ENCODE data around the gene ANO8.
"Not testable (repeated sequence)": the region's sequence is repeated elsewhere in the genome, so short reads cannot be mapped to it uniquely, and the experiment has no call there.

The ANO8 gene

DNA sequence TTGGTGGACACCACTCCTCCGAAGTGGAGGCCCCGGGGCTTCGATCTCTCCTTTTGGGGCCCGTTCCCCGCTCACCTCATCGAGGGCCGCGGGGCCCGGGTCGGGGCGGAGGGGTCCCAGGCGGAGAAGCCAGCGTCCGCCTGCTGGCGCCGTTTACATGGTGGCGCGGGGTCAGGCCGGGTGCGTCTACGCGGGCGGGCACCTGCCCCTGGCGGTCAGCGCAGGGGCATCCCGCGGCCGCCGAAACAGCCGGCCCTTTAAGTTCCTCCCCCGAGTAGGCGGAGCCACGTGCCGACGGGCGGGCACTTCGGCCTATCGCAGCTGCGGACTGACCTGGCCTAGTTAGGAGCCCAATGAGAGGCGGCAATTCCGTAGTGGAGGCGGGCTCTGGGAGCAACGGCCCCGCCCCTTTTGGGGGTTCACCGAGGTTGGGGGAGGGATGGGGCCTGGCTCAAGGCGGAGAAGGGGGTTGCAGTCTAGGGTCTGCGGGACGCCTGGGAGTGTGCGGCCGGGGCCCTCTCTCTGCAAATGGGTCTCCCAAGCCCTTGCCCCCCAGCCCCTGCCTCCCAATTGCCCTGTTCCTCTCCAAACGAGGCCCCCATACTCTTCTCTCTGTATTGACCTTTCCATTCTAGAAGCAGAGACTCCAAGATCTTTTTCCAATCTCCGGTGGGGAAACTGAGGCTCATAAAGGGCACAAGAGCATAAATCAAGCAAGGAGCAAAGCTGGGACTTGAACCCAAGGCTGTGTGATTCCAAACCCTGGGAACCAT lies 31.3 kb downstream of the ANO8 start, which contains the start of gene ABHD8:
Gene ABHD8 (minus strand): TSS at position 259 of the 773 bp plus-strand sequence. CDS start 1,809 bp downstream, outside the sequence.
- ChIA-PET POLR2A (no interaction called here), CTCF (interaction anchor here (0.6 to 4.3 kb wide), 8 partner anchors 10 to 102 kb away, joined by 3 to 51 read pairs (median 4); partner anchors contain the start of genes ANKLE1 and BST2)
- DNase-seq (ENCODE audit: extremely low spot score) = peak; percentile 96
- TF ChIP-seq, protein P1, sequence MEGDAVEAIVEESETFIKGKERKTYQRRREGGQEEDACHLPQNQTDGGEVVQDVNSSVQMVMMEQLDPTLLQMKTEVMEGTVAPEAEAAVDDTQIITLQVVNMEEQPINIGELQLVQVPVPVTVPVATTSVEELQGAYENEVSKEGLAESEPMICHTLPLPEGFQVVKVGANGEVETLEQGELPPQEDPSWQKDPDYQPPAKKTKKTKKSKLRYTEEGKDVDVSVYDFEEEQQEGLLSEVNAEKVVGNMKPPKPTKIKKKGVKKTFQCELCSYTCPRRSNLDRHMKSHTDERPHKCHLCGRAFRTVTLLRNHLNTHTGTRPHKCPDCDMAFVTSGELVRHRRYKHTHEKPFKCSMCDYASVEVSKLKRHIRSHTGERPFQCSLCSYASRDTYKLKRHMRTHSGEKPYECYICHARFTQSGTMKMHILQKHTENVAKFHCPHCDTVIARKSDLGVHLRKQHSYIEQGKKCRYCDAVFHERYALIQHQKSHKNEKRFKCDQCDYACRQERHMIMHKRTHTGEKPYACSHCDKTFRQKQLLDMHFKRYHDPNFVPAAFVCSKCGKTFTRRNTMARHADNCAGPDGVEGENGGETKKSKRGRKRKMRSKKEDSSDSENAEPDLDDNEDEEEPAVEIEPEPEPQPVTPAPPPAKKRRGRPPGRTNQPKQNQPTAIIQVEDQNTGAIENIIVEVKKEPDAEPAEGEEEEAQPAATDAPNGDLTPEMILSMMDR (IDR thresholded peaks at IDR 0.05; ENCODE audit: control extremely low read depth, extremely low read depth, low read depth, missing control alignments) = peak; percentile 38

GRCh38 chr19:17302391-17303166 lies 32.1 kb downstream of the ANO8 start:
- ChIA-PET POLR2A (no interaction called here), CTCF (interaction anchor here (1.4 to 4.3 kb wide), 3 partner anchors 9 to 83 kb away, joined by 5 to 51 read pairs (median 8); partner anchors contain the start of gene ANKLE1)
- TF ChIP-seq, protein P1 (IDR thresholded peaks at IDR 0.05; ENCODE audit: control extremely low read depth, extremely low read depth, low read depth, missing control alignments) = no peak
- DNase-seq (ENCODE audit: extremely low spot score) = no peak

DNA sequence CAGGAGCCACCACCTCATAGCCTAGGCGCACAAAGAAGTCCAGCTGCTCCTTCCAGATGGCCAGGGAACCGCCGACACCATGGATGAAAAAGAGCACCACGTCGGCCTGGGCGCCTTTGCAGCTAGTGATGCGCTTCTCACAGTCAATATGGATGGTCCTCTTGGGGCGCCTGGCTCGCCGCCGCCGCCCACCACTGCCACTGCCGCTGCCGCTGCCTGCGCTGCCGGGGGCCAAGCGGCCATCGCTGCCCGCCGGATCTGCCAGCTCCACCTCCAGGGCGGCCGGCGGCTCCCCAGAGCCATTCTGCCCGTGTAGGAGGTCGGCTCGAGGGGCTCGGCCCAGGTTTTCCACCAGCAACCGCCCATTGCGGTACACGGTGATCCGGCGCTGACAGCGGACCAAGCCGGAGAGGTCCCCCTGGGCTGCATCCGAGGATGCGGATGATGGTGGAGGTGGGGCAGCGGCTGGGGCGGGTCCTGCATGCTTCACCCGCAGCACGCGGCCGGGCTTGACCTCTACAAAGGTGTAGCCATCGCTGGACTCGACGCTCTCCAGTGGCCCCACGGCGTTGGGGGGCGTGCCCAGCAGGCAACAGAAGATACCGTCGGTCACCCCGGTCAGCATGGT lies 33.5 kb downstream of the ANO8 start:
- no peak for DNase-seq (ENCODE audit: extremely low spot score)
- ChIA-PET POLR2A (no interaction called here), CTCF (interaction anchor here (1.2 to 1.5 kb wide), 3 partner anchors 14 to 75 kb away, joined by 3 to 4 read pairs (median 4); partner anchors contain the start of gene OCEL1)
- TF ChIP-seq, protein P1 (IDR thresholded peaks at IDR 0.05; ENCODE audit: control extremely low read depth, extremely low read depth, low read depth, missing control alignments) = no peak

GRCh38 chr19:17296976-17297375 lies 37.7 kb downstream of the ANO8 start:
- POLR2A ChIA-PET = no interaction called here
- CTCF ChIA-PET = interaction anchor here (0.7 to 7.8 kb wide), 4 partner anchors 7 to 169 kb away, joined by 3 to 51 read pairs (median 4); partner anchors contain the start of genes ABHD8 and MRPL34
- TF ChIP-seq, protein P1 (IDR thresholded peaks at IDR 0.05; ENCODE audit: control extremely low read depth, extremely low read depth, low read depth, missing control alignments) = no peak
- DNase-seq (ENCODE audit: extremely low spot score) = no peak

GRCh38 chr19:17296273-17296672 lies 38.4 kb downstream of the ANO8 start:
- CTCF ChIA-PET = interaction anchor here (1.6 to 7.8 kb wide), 2 partner anchors 7 to 93 kb away, joined by 5 to 51 read pairs; partner anchors contain the start of genes ABHD8 and MRPL34
- POLR2A ChIA-PET = no interaction called here
- DNase-seq (ENCODE audit: extremely low spot score) = no peak
- TF ChIP-seq, protein P1 (IDR thresholded peaks at IDR 0.05; ENCODE audit: control extremely low read depth, extremely low read depth, low read depth, missing control alignments) = no peak

GRCh38 chr19:17295551-17295950 lies 39.1 kb downstream of the ANO8 start:
- DNase-seq (ENCODE audit: extremely low spot score); POLR2A ChIA-PET: not testable (repeated sequence)
- CTCF ChIA-PET = interaction anchor here (1.5 to 7.8 kb wide), 3 partner anchors 8 to 90 kb away, joined by 3 to 51 read pairs (median 6); partner anchors contain the start of genes ABHD8 and MRPL34
